GM21423 (cell line): ENCODE measurements around the gene FEZF1.

Experiments used
- ATAC-seq: cut with Tn5 transposase; IDR thresholded peaks from one replicate; pipeline ENCODE4 v1.9.1; 2021; ENCODE audit warnings: mild to moderate bottlenecking, moderate library complexity; ENCODE audit not compliant: unreplicated experiment

FEZF1 gene

GRCh38 chr7:122304319-122304975 is at the start of gene FEZF1:
Gene FEZF1 (minus strand): TSS chr7:122304750. CDS start chr7:122304437, 313 bp downstream.
- ATAC-seq: no peak

DNA sequence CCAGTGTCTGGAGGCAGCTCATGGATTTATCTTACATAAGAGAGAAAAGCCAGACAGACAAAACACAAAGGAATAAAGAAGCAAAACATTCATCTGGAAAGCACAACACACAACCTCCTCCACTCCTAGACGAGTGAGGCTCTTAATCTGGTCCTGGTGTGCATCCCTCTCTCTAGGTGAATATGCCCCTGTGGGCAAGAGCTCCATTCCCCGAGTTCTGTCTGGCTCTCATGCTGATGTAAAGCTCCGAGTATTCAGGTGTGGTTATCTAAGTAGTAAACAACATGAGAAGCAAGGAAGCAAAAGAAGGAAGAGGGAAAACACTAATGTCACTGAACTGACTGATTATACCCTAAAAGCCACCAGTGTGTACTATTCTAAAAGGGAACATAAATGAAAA is 47.9 kb upstream of the FEZF1 start:
- no peak for ATAC-seq

DNA sequence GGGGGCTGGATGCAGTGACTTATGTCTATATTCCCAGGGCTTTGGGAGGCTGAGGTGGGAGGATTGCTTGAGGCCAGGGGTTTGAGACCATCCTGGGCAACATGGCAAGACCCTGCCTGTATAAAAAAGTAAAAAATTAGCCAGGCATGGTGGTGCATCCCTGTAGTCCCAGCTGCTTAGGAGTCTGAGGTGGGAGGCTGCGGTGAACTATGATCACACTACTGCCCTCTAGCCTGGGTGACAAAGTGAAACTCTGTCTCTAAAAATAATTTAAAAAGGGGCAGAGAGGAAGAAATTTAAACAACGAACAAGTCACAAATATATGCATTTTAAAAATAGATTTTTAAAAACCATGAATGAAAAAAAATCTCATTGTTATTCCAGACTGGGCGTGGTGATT is 46.2 kb upstream of the FEZF1 start:
- no peak for ATAC-seq

- no peak for ATAC-seq
Observed at GRCh38 chr7:122344303-122344620, 39.7 kb upstream of the FEZF1 start.

GRCh38 chr7:122343601-122344302 is 39.2 kb upstream of the FEZF1 start:
- no peak for ATAC-seq

- ATAC-seq: no peak
Observed at GRCh38 chr7:122340427-122340826, 35.9 kb upstream of the FEZF1 start.

- no peak for ATAC-seq
Observed at GRCh38 chr7:122339145-122339904, 34.8 kb upstream of the FEZF1 start.

- ATAC-seq: no peak
Observed at GRCh38 chr7:122337011-122337410, 32.5 kb upstream of the FEZF1 start.

DNA sequence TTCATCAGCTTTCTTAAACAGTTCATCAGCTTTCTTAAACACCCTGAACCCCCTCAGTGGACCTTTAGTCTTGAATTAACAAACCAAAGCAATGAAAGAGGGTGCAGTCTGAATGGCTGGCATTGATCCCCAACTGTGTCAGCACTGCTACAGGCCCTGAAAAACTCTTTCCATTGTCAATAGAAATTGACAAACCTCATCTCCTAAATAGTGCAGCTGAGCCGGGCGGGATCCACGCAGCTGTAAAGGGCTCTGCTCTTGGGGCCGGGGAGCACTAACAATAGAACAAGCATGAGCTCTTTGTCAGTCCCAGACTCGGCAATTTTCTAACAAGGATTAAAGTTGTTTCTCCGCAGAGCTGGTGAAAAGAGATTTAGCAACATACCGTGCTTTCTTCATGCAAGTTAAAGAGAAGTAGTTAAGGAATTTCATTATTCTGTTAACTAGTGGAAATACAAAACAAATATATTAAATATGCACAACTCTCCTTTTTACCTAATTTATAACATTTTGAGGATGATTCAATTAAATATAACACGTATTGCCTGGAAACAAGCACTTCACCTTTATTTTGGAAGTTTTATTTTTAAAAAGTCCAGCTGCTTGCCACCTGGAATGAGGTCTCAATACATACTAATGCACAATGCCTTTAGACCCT is 24.7 kb upstream of the FEZF1 start:
- ATAC-seq: no peak

DNA sequence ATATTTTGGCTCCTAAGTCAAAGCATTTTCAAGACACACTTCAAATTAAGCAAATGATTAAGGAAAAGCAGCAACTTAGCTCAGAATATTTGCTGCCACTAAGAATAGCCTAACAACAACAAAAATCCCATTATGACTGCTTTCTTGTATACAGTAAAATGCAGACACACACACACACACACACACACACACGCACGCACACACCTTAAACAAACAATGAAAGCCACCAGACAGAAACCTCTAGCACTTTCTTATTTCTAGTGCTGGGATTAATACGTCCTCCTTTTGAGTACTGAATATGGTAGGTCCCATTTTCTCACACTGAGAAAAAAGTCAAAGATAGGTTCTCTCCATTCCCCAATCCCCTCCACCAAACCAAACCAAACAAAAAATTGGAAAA is 23.4 kb upstream of the FEZF1 start:
- no peak for ATAC-seq

DNA sequence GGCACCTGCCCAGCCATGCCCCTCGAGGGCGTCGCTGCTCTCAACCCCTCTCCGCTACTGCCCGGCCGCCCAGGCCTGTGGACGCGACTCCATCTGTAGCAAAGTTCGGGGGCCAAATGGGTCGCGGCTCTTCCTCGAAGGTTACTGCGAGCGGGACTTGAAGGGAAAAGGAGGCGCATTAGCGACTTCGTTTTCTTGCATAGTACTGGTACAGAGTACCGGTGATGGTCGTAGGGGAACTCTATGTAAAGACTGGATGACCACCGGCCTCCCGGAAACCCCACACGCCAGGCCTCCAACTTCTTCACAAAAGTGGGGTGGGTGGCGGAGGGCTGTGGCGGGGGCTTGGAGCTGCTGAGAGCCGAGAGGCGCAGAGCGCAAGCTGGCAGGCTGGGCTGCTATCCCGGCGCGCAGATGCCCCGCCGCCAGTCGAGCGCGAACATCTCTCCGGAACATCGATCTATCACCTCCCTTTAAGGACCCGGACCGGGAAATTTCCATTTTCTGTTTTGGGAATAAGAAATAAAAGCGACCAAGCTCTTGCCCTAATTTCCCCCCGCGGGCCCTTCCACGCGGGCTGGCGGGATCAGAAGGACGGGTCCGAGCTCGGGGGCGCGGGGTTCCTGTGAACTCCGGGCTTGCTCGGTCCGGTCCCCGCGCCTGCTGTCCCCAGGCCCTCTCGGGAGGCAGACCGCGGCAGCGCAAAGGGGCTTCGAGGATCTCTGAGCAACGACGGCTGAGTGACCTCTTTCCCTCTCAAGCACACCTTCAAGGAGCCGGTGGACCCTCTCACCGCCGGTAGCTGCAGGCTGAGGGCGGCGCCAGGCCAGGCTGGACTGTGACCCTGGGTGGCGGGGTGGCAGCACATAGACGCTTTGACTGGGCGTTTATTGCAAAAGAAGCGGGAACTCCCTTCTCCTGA is 12.2 kb upstream of the FEZF1 start:
- ATAC-seq: no peak

DNA sequence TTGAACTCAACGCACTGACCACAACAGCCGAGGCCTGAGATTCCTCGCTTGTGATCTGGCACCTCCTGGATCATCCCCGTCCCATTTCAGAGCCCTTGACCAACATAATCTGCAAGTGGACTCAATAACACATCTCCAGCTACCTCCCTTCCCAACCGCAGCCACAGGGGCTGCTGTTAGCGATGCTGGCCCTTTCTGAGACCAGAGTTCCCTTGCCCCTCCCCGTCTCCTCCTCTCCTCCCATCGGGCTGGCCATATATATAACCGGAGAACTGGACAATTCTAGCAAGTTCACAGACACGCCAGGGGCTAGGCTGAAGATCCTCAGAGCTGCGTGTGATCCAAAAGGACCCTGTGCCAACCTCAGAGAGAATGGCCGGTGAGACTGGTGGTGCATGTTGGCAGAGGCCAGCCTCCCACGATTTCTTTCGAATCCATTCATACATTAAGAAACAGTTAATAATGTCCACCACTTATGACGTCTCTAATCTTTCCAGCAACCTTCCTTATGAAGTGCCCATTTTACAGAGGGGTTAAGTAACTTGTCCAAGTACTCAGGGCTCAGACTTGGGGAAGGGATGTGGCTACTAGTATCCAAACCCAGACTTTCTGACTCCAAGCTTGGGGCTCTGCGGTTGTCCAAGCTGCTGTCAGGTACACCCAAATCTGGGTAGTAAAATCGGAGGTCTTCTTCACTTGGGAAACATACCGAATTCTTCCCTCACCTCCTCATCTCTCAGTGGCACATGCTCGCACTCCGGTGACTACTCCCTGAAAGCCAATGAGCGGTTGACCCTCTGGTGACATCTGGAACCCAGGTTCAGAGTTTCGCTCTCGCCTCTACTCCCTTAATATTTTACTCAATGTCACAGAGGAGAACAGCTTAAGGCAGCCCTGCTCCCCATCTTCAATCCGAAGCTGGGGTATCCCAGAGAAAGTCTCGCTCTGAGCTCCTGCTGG is 11.2 kb upstream of the FEZF1 start:
- ATAC-seq: no peak

- no peak for ATAC-seq
Observed at GRCh38 chr7:122314284-122314683, 9.7 kb upstream of the FEZF1 start.

DNA sequence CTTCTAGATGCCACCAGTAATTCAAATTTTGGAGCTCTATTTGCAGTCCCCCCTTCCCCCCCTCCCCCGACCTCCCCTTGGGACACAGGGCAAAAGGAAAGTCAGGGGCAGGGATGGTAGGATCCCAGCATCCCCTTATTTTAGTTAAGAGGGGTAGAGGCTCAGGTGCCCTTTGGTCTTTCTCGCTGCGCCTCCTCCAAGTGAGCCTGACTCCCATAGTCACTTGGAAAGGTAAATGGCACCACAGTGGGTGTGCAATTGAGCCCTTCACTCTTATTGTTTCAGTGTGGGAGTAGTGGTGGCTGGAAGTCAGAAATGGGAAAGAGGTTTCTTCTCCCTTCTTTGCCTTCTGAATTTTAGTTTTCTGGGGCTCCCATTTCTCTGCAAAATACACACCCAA is 8.2 kb upstream of the FEZF1 start:
- ATAC-seq: no peak

- no peak for ATAC-seq
Observed at GRCh38 chr7:122311734-122312450, 7.3 kb upstream of the FEZF1 start.

GRCh38 chr7:122311050-122311700 is 6.6 kb upstream of the FEZF1 start:
- ATAC-seq: no peak

DNA sequence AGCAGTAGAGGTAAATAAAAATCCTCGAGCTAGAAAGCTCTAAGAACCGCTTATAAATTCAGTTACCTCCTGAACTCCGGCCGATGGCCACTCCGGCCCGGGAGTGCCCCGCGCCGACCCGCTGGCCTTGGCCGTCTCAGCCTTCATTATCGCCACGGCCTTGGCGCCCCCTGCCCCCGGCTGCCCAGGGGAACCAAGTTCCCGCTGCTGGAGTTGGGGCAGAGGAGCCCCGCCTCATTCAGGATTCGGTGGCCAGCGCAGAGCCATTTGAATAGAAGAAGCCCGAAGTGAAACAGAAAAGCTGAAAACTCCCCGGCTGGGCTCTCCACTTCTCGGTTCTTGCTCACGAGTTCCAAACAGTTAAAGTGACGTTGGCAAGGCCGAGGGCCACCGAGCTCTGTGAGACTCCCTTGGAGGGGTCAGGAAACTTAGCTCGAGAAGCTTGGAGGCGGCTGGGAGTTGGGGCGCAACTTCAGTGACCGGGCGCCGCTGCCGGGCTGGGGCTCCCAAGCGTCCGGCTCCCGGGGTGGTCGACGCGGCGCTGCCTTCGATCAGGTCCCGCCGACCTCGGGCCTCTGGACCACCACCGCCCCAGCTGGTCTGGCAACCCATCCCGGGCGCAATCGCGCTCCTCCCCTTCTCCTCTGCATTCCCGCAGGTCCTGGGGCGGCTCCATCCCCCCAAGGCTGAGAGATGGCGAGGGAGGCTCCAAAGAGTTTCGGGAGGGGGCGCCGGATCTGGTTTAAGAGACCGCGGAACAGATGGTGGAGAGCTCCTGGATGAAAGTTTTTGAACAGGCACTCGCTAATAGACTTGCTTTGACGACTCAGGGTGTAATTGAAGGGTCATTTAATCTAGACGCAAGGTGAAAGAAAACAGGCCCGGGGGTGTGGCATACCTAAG is 5.8 kb upstream of the FEZF1 start:
- ATAC-seq: no peak
